SK-N-SH (cell line): Measurements from ENCODE around the gene KEAP1. TPM values are rescaled to one million over a fixed set of nuclear protein-coding genes. Genes with fewer than 3 reads are reported as not detected.
"Not testable (repeated sequence)": the region's sequence is repeated elsewhere in the genome, so short reads cannot be mapped to it uniquely, and the experiment has no call there.

Experiments used
- CTCF ChIA-PET: fragments of 300-600, 350-600 bp; formaldehyde crosslinking; extraction: SDS; loops from one replicate; lab custom pipeline; 2021; lab: Yijun Ruan, JAX
- POLR2A ChIA-PET: fragments of 350-600 bp; sonication (Branson Sonifier 250); formaldehyde crosslinking; extraction: SDS; loops from one replicate; lab custom pipeline; 2020; ENCODE audit warnings: antibody characterized with exemption, inconsistent platforms; lab: Yijun Ruan, JAX
- DNase-seq: peaks from one replicate; pipeline ENCODE4 v3.0.0; 2012
- H2AFZ ChIP-seq: fragments of 200-600 bp; sonication (generic); 2 replicates; pipeline ENCODE4 v1.8.1; 2016; ENCODE audit warnings: antibody characterized with exemption, mild to moderate bottlenecking, low read depth
- H3F3A ChIP-seq: fragments of 200-600 bp; sonication (generic); replicated peaks from 2 replicates; pipeline ENCODE3; 2016; ENCODE audit warnings: antibody characterized with exemption, mild to moderate bottlenecking; ENCODE audit not compliant: insufficient read depth
- H3K27ac ChIP-seq, 2 experiments: fragments of 200-500 bp in 1 of 2; fragments of 200-600 bp in 1 of 2; sonication (Bioruptor generic) in 1 of 2; sonication (generic), shearing (Covaris generic) in 1 of 2; 2 replicates each; pipeline versions ENCODE4 v1.5.1 to v1.6.1; 2014 to 2016; ENCODE audit warnings: low read depth in 2 of 2, inconsistent platforms in 1 of 2, low read length in 1 of 2, mild to moderate bottlenecking in 1 of 2, mixed read lengths in 1 of 2
- H3K27me3 ChIP-seq: fragments of 200-600 bp; sonication (generic), shearing (Covaris generic); 2 replicates; pipeline ENCODE4 v1.6.1; 2016; ENCODE audit warnings: mixed run types; ENCODE audit not compliant: insufficient read depth
- H3K36me3 ChIP-seq, 2 experiments: fragments of 200-500 bp in 1 of 2; fragments of 200-600 bp in 1 of 2; sonication (Bioruptor generic) in 1 of 2; sonication (generic) in 1 of 2; replicated peaks in 1 of 2; 2 replicates each; pipeline versions ENCODE3 to v1.5.1; 2014 to 2016; ENCODE audit warnings: low read length in 1 of 2, mild to moderate bottlenecking in 1 of 2; ENCODE audit not compliant: insufficient read depth in 2 of 2, control insufficient read depth in 1 of 2
- H3K4me1 ChIP-seq, 2 experiments: fragments of 200-500 bp in 1 of 2; fragments of 200-600 bp in 1 of 2; sonication (Bioruptor generic) in 1 of 2; sonication (generic), shearing (Covaris generic) in 1 of 2; 2 replicates each; pipeline versions ENCODE4 v1.5.1 to v1.6.1; 2014 to 2016; ENCODE audit warnings: low read depth in 1 of 2, low read length in 1 of 2, mixed run types in 1 of 2; ENCODE audit not compliant: insufficient read depth in 2 of 2, control insufficient read depth in 1 of 2
- H3K4me2 ChIP-seq: fragments of 200-600 bp; sonication (generic), shearing (Covaris generic); 2 replicates; pipeline ENCODE4 v1.6.1; 2017; ENCODE audit warnings: mixed run types
- H3K4me3 ChIP-seq, 2 experiments: fragments of 200-500 bp in 1 of 2; fragments of 200-600 bp in 1 of 2; sonication (Bioruptor generic) in 1 of 2; sonication (generic), shearing (Covaris generic) in 1 of 2; 2 replicates each; pipeline versions ENCODE4 v1.5.1 to v1.8.1; 2014 to 2016; ENCODE audit warnings: low read depth in 2 of 2, inconsistent platforms in 1 of 2, low read length in 1 of 2, mild to moderate bottlenecking in 1 of 2, mixed read lengths in 1 of 2, moderate library complexity in 1 of 2
- H3K79me2 ChIP-seq: fragments of 200-600 bp; sonication (generic); 2 replicates; pipeline ENCODE4 v1.8.1; 2017; ENCODE audit warnings: mild to moderate bottlenecking; ENCODE audit not compliant: insufficient read depth
- H3K9ac ChIP-seq: fragments of 200-600 bp; sonication (generic); 2 replicates; pipeline ENCODE4 v1.6.1; 2017; ENCODE audit warnings: mixed run types
- H3K9me2 ChIP-seq: fragments of 200-600 bp; sonication (generic); 2 replicates; pipeline ENCODE4 v1.6.1; 2017; ENCODE audit warnings: mixed run types
- H3K9me3 ChIP-seq: fragments of 200-600 bp; sonication (generic); 2 replicates; pipeline ENCODE4 v1.6.1; 2017; ENCODE audit warnings: mixed run types, mild to moderate bottlenecking, moderate library complexity
- H4K20me1 ChIP-seq: fragments of 200-600 bp; sonication (generic); 2 replicates; pipeline ENCODE4 v1.6.1; 2017; ENCODE audit warnings: mild to moderate bottlenecking, mixed run types; ENCODE audit not compliant: insufficient read depth
- ELF1 ChIP-seq: IDR thresholded peaks from 2 replicates; pipeline ENCODE4 v1.4.0; 2012
- EP300 ChIP-seq, 2 experiments: IDR thresholded peaks; 2 replicates each; pipeline versions ENCODE4 v1.4.0 to v1.6.1; 2012; ENCODE audit warnings: borderline replicate concordance in 1 of 2, low read depth in 1 of 2, low read length in 1 of 2
- EZH2phosphoT487 ChIP-seq: fragments of 200-600 bp; sonication (generic); IDR thresholded peaks from 2 replicates; pipeline ENCODE4 v1.6.1; 2017; ENCODE audit warnings: low read depth, mixed run types, mild to moderate bottlenecking, antibody characterized with exemption, moderate library complexity, borderline replicate concordance
- FOXM1 ChIP-seq: IDR thresholded peaks from 2 replicates; pipeline ENCODE4 v1.4.0; 2012; ENCODE audit warnings: low read depth, mild to moderate bottlenecking
- MEF2A ChIP-seq: IDR thresholded peaks from 2 replicates; pipeline ENCODE4 v1.4.0; 2012; ENCODE audit warnings: low read depth, borderline replicate concordance
- NFIC ChIP-seq: IDR thresholded peaks from 2 replicates; pipeline ENCODE4 v1.4.0; 2012; ENCODE audit warnings: borderline replicate concordance
- NRF1 ChIP-seq: IDR thresholded peaks from 2 replicates; pipeline ENCODE4 v1.6.1; 2012; ENCODE audit warnings: low read depth, mild to moderate bottlenecking, low read length
- RCOR1 ChIP-seq: fragments of 150-350 bp; IDR thresholded peaks from 2 replicates; pipeline ENCODE4 v1.6.1; 2017; ENCODE audit warnings: antibody characterized with exemption, low read length
- RFX5 ChIP-seq: IDR thresholded peaks from 2 replicates; pipeline ENCODE4 v1.6.1; 2012; ENCODE audit warnings: mild to moderate bottlenecking, improper control_type of control experiment, low read length
- RXRA ChIP-seq: IDR thresholded peaks from 2 replicates; pipeline ENCODE4 v1.4.0; 2012; ENCODE audit warnings: low read depth, mild to moderate bottlenecking, borderline replicate concordance
- TEAD4 ChIP-seq: IDR thresholded peaks from 2 replicates; pipeline ENCODE4 v1.4.0; 2012; ENCODE audit warnings: mild to moderate bottlenecking, borderline replicate concordance; ENCODE audit not compliant: insufficient read depth
- USF2 ChIP-seq: fragments of 150-350 bp; IDR thresholded peaks from 2 replicates; pipeline ENCODE4 v1.6.1; 2017; ENCODE audit warnings: antibody characterized with exemption, low read length, low read depth, borderline replicate concordance
- WGBS: methylation state at CpG from one replicate; pipeline ENCODE4 v1.1.6; 2017; ENCODE audit warnings: low lambda C conversion rate; 5-methylcytosine and 5-hydroxymethylcytosine counted together
- polyA plus RNA-seq, 3 experiments: library from polyadenylated mRNA; depleted of rRNA; stranded (reverse); fragments of >200 nt; gene quantifications; 2 replicates each; pipeline ENCODE4 v1.2.3, GENCODE V29; 2012
- TF ChIP-seq, protein P1 (sequence below): IDR thresholded peaks from 2 replicates; pipeline ENCODE4 v1.4.0; 2012; ENCODE audit warnings: low read depth, borderline replicate concordance
- TF ChIP-seq, protein P2 (sequence below): IDR thresholded peaks from 2 replicates; pipeline ENCODE4 v1.4.0; 2012; ENCODE audit warnings: low read depth

KEAP1 gene
- polyA plus RNA-seq, 1 of the 3 experiments (the other 2 are of a cell fraction), result 72.9 TPM

GRCh38 chr19:10532457-10532856 lies 29.3 kb upstream of the KEAP1 start:
- WGBS, result 88% methylated on average over 1 of the region's 1 CpG
- DNase-seq, result no peak
- H3K9me3 ChIP-seq, result no peaks in the 10 kb centered on the region
- no peak overlapping the region for H2AFZ ChIP-seq
- H3F3A ChIP-seq, result peaks cover 9% of the 10 kb centered on the region
- no peaks in the 10 kb centered on the region for H3K79me2 ChIP-seq
- H3K27ac ChIP-seq, result no peak overlapping the region
- no peaks in the 10 kb centered on the region for H3K36me3 ChIP-seq
- no peaks in the 10 kb centered on the region for H3K4me1 ChIP-seq
- CTCF ChIA-PET, result interaction anchor here (0.6 to 4.4 kb wide), 3 partner anchors 9 to 168 kb away, joined by 3 to 18 read pairs (median 3); no protein-coding TSS in a partner anchor
- no peak overlapping the region for H3K4me3 ChIP-seq
- TF ChIP-seq ELF1, result no peak
- no peak for TF ChIP-seq NRF1
- no peak for TF ChIP-seq EP300 (IDR thresholded peaks at IDR 0.05; ENCODE audit: borderline replicate concordance in 1 of 2, low read depth in 1 of 2, low read length in 1 of 2)
- no peak for TF ChIP-seq RCOR1
- no peak for TF ChIP-seq RXRA
- TF ChIP-seq RFX5, result no peak
- no peak for TF ChIP-seq EZH2phosphoT487
- no peak for TF ChIP-seq NFIC
- TF ChIP-seq, protein P1, sequence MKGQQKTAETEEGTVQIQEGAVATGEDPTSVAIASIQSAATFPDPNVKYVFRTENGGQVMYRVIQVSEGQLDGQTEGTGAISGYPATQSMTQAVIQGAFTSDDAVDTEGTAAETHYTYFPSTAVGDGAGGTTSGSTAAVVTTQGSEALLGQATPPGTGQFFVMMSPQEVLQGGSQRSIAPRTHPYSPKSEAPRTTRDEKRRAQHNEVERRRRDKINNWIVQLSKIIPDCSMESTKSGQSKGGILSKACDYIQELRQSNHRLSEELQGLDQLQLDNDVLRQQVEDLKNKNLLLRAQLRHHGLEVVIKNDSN, result no peak
- no peak for TF ChIP-seq TEAD4
- no peak for TF ChIP-seq MEF2A
- TF ChIP-seq, protein P2, sequence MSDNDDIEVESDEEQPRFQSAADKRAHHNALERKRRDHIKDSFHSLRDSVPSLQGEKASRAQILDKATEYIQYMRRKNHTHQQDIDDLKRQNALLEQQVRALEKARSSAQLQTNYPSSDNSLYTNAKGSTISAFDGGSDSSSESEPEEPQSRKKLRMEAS, result no peak
- no peak for TF ChIP-seq FOXM1
- TF ChIP-seq USF2, result no peak
- H3K9ac ChIP-seq, result no peak overlapping the region
- H3K4me2 ChIP-seq, result no peak overlapping the region
- no peaks in the 10 kb centered on the region for H3K9me2 ChIP-seq
- H3K27me3 ChIP-seq, result peaks cover 9% of the 10 kb centered on the region; the same call in 1 of the 2 replicates
- POLR2A ChIA-PET, result no interaction called here
- no peaks in the 10 kb centered on the region for H4K20me1 ChIP-seq

DNA sequence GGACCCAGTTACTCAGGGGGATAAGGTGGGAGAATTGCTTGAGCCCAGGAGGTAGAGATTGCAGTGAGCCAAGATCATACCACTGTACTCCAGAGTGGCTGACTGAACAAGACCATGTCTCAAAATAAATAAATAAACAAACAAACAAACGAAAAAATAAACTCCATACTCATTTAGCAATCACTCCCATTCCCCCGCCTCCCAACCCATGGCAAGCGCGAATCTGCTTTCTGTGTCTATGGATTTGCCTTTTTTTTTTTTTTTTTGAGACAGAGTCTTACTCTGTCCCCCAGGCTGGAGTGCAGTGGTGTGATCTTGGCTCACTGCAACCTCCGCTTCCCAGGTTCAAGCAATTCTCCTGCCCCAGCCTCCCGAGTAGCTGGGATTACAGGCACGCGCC lies 23.7 kb upstream of the KEAP1 start:
- H3K27me3 ChIP-seq, H3K9ac ChIP-seq, H3K4me2 ChIP-seq, H3K79me2 ChIP-seq, H3K4me3 ChIP-seq, H3K9me2 ChIP-seq, DNase-seq, H3K36me3 ChIP-seq, H3K27ac ChIP-seq, POLR2A ChIA-PET, H3K9me3 ChIP-seq, H2AFZ ChIP-seq, CTCF ChIA-PET, H3K4me1 ChIP-seq, H4K20me1 ChIP-seq, H3F3A ChIP-seq: not testable (repeated sequence)
- 75% methylated on average over 8 of the region's 8 CpGs for WGBS
